ENCODE data around the gene LRCH1. TPM values are rescaled to one million over a fixed set of nuclear protein-coding genes. Genes with fewer than 3 reads are reported as not detected.

LRCH1 gene
- total and polyA plus RNA-seq, 2 experiments from 2014 or later = 3.9 to 9.2 TPM

GRCh38 chr13:46748300-46748699 lies 195.3 kb downstream of the LRCH1 start (continued):
- no peak for TF ChIP-seq ZNF462 (CRISPR knock-in tag; IDR thresholded peaks at IDR 0.05)
- TF ChIP-seq POLR2AphosphoS5 (IDR thresholded peaks at IDR 0.05; ENCODE audit: low read depth) = no peak
- no peak for TF ChIP-seq JUNB (IDR thresholded peaks at IDR 0.05; ENCODE audit: unreplicated experiment)
- TF ChIP-seq EZH2 (IDR thresholded peaks at IDR 0.05; ENCODE audit: low read depth, unreplicated experiment) = no peak

- no peaks in the 10 kb centered on the region for H3K79me2 ChIP-seq (replicated peaks; ENCODE audit: insufficient read depth)
- Mint-ChIP-seq H3K4me3 (no peak overlapping the region), H3K27ac (no peak overlapping the region), H3K4me1 (peaks cover 5% of the 10 kb centered on the region), H3K36me3 (ENCODE audit: low read depth) (peaks cover 20% of the 10 kb centered on the region), H3K9me3 (no peaks in the 10 kb centered on the region), H3K27me3 (ENCODE audit: insufficient read depth, low read depth, poor library complexity) (no peaks in the 10 kb centered on the region)
- DNase-seq (ENCODE audit: low spot score) = no peak
- H3K36me3 ChIP-seq (ENCODE audit: insufficient read depth) = peaks cover 3% of the 10 kb centered on the region; the same call in 1 of the 2 replicates
- no peaks in the 10 kb centered on the region for H4K20me1 ChIP-seq (replicated peaks; ENCODE audit: insufficient read depth)
- no peaks in the 10 kb centered on the region for H3F3A ChIP-seq (replicated peaks; ENCODE audit: low read depth)
- no peak overlapping the region for H3K4me2 ChIP-seq
- no peaks in the 10 kb centered on the region for H3K4me1 ChIP-seq (ENCODE audit: insufficient read depth)
- H3K27ac ChIP-seq (ENCODE audit: low read depth) = no peak overlapping the region
- no peak overlapping the region for H2AFZ ChIP-seq
- H3K27me3 ChIP-seq (ENCODE audit: insufficient read depth) = no peaks in the 10 kb centered on the region
- ATAC-seq = no peak
- H3K9me2 ChIP-seq (ENCODE audit: insufficient read depth) = peaks cover 5% of the 10 kb centered on the region; the same call in 1 of the 2 replicates
- no peak overlapping the region for H3K4me3 ChIP-seq
- no peak for TF ChIP-seq ZNF462 (CRISPR knock-in tag; IDR thresholded peaks at IDR 0.05)
- TF ChIP-seq NANOG (IDR thresholded peaks at IDR 0.05; ENCODE audit: borderline replicate concordance) = no peak
- no peak for TF ChIP-seq ZNF331 (CRISPR knock-in tag; IDR thresholded peaks at IDR 0.05; ENCODE audit: low read depth)
- TF ChIP-seq ETS1 (IDR thresholded peaks at IDR 0.05) = no peak
- no peak for TF ChIP-seq CREB1 (CRISPR knock-in tag; IDR thresholded peaks at IDR 0.05; ENCODE audit: low read depth)
Observed at GRCh38 chr13:46749951-46750350, 197.0 kb downstream of the LRCH1 start.
